Globus pallidus (tissue), 1 donor: ENCODE results near the gene NSRP1.
"Not testable (repeated sequence)": the region's sequence is repeated elsewhere in the genome, so short reads cannot be mapped to it uniquely, and the experiment has no call there.

Source experiments
- DNase-seq: peaks from one replicate; pipeline ENCODE4 v3.0.0-alpha.2; 2015; ENCODE audit warnings: low spot score

NSRP1 gene, protein sequence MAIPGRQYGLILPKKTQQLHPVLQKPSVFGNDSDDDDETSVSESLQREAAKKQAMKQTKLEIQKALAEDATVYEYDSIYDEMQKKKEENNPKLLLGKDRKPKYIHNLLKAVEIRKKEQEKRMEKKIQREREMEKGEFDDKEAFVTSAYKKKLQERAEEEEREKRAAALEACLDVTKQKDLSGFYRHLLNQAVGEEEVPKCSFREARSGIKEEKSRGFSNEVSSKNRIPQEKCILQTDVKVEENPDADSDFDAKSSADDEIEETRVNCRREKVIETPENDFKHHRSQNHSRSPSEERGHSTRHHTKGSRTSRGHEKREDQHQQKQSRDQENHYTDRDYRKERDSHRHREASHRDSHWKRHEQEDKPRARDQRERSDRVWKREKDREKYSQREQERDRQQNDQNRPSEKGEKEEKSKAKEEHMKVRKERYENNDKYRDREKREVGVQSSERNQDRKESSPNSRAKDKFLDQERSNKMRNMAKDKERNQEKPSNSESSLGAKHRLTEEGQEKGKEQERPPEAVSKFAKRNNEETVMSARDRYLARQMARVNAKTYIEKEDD

GRCh38 chr17:30116661-30117551 is at the start of gene NSRP1:
TSS of gene NSRP1 (plus strand) at chr17:30116816. CDS start at chr17:30116844, 28 bp downstream.
- DNase-seq, result peak; percentile 87

DNA sequence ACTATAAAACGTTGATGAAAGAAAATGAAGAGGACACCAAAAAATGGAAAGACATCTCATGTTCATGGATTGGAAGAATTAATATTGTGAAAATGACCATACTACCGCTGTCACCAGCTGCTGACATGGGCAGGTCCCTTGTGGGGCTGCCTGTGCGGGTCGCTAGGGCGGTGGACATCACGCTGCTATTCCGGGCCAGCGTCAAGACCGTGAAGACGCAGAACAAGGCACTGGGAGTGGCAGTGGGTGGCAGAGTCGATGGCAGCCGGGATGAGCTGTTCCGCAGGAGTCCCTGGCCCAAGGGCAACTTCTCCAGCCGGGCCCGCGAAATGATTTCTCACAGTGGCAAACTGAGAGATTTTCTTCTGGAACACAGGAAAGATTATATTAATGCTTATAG is 48.2 kb upstream of the NSRP1 start:
- DNase-seq, result no peak

DNA sequence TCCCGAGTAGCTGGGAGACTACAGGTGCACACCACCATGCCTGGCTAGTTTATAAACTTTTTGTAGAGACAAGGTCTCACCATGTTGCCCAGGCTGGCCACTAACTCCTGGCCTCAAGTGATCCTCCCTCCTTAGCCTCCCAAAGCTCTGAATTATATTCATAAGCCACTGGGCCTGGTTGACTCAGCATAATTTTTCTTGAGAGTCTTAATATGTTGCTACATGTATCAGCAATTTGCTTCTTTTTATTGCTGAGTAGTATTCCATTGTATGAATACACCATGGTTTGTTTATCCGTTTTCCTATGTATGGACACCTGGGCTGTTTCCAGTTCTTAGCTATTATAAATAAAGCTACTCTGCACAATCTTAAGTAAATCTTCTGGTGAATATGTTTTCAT is 42.4 kb upstream of the NSRP1 start:
- DNase-seq, result no peak

- DNase-seq, result no peak
Observed at GRCh38 chr17:30074730-30075129, 41.9 kb upstream of the NSRP1 start.

DNA sequence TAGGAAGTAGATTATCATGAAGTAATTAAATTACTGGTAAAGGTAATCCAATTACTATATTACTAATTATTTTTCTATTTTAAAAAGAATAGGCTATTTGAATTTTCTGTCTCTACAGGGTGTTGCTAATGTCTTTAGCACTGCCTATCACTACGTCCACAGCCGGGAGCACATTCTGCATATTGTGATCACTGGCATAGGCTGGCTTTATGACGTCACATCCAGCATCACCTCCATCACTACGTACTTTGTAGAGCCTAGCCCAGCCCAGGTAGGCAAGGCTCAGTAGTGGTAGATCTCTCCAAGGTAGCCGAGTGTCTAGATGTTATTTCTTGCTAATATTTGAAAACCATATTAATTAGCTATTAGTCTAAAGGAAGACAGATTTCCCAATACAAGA is 33.8 kb upstream of the NSRP1 start:
- no peak for DNase-seq

GRCh38 chr17:30084788-30085187 is 31.8 kb upstream of the NSRP1 start:
- DNase-seq, result no peak

DNA sequence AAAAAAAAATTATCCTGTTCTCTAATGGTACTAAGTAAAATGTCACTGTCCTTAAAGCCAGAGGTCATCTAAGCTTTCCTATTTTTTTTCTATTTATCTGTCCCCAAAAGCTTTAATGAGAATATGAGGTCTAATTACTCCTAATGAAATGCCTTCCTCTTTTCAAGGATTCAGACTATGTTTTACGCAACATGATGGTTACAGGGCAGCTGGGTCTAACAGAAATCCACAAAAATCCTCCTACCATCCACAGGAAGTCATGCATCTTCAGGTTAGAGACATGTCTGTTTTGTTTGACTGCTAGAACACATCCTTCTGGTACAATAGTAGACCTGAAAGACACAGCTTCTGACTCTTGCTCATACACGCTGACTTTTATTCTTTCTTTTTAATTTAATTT is 29.7 kb upstream of the NSRP1 start:
- no peak for DNase-seq

DNA sequence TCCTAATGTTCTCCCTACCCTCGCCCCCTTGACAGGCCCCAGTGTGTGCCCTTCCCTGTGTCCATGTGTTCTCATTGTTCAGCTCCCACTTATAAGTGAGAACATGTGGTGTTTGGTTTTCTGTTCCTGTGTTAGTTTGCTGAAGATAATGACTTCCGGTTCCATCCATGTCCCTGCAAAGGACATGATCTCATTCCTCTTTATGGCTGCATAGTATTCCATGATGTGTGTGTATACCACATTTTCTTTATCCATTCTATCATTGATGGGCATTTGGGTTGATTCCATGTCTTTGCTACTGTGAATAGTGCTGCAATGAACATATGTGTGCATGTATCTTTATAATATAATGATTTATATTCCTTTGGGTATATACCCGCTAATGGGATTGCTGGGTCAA is 29.2 kb upstream of the NSRP1 start:
- DNase-seq, result not testable (repeated sequence)

GRCh38 chr17:30091121-30091670 is 25.4 kb upstream of the NSRP1 start:
- no peak for DNase-seq

- DNase-seq, result no peak
Observed at GRCh38 chr17:30091771-30092170, 24.8 kb upstream of the NSRP1 start.

DNA sequence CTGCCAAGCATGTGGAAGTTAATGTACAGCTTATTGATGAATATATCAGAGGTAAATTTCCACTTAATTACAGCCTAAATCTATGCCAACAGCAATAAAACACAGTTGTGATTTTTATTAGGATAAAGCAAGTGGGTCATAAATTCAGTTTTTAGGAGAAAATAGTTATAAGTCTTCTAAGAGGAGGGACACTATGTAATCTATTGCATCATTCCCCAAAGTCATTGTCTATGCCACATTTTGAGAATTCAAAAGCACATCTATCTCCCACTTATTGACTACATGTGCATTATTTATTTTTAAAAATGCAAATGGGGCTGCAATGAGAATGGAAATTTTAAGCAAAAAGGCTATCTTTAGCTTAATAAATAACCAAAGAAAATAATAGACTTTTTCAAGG is 23.7 kb upstream of the NSRP1 start:
- DNase-seq, result no peak

DNA sequence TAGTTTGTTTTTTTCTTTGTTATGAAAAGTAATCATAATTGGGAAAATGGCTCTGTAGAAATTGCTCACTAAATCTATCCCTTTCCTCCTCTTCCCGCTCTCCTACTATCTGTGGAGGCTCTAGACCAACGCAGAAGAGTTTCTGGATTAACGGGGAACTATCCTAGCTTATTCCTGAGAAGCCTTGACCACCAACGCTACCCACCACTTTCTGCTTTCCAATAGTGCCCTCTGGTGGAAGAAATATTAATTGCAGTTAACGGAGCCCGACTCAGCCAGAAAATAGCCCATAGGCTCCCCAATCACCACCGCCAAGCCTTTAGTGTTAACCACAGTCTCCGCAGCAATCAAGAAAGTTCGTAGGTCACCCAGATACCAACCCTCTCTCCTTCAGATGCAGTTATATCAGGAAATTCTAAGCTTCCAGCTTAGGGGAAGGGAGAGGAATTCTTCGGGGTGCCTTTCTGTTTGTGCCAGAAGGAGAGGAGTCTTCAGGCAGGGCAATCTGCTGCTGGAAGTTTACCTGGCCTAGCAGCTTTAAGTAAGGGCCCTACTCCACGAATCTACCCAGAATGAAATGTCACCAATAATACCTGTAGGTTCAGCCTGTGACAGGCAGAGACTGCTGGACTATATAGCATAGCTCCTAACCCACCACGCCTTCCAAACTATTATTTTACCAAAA is 23.0 kb upstream of the NSRP1 start:
- peak; percentile 58 for DNase-seq

GRCh38 chr17:30095507-30096244 is 20.9 kb upstream of the NSRP1 start:
- no peak for DNase-seq

GRCh38 chr17:30101686-30102390 is 14.8 kb upstream of the NSRP1 start:
- no peak for DNase-seq

DNA sequence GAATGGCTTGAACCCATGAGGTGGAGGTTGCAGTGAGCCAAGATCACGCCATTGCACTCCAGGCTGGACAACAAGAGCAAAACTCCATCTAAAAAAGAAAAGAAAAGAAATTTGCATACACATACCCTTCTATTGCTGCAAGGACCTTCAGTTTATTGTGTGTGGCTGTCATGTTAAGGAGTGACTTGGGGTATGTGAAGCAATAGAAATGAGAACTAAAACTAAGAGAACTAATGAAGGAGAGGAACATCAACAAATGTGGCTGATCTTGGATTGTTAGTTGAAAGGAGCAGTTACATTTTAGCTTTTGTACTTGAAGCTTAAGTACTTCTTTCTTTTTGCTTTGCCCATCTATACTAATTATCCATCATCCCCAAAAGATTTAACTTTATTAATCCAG is 12.7 kb upstream of the NSRP1 start:
- DNase-seq, result no peak

DNA sequence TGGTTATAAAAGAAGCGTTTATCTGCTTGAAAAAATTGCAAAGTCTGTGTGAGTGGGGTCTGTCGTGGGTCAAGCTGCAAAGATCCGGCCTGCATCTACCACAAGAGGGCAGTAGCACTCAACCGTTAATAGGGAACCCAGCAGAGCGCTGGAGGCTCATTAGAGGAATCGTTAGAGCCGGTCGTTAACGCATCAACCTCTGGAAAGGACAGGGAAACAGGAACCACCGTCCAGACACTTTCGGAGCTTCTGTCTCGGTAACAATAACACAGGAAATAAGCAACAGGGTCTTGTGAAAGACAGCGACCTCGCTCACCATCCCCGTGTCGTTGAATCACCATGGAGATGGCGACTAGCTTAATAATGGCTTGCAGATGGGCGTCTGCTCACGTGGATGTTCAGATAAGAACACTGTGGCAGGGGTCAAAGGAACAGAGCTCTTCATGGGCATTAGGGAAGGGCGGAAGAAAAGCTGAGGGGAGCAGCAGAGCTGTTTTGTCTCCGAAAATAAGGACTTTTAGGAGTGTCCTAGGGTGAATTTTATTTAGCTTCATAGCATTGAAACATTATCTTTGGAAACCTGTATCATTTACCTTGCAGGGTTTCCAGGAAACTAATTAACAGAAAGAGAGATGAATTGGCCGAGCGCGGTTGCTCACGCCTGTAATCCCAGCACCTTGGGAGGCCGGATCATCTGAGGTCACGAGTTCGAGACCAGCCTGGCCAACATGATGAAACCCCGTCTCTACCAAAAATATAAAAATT is 11.9 kb upstream of the NSRP1 start:
- peak; percentile 79 for DNase-seq

GRCh38 chr17:30112794-30113193 is 3.8 kb upstream of the NSRP1 start:
- DNase-seq, result no peak

DNA sequence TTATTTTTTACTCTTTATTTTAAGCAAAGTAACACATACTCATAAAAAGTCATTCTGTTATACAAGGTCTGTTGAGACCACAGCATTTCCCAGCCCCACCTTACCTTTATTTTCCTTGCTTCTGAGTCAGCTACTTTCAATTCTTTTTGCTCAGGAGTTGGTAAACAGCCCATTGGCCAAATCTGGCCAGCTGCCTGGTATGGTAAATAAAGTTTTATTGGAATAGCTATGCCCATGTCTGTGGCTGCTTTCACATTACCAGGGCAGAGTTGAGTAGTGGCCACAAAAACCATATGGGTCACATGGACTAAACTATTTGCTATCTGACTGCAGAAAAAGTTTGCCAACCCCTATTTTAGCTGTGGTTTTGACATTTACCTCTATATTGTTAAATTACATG is 3.4 kb upstream of the NSRP1 start:
- no peak for DNase-seq

DNA sequence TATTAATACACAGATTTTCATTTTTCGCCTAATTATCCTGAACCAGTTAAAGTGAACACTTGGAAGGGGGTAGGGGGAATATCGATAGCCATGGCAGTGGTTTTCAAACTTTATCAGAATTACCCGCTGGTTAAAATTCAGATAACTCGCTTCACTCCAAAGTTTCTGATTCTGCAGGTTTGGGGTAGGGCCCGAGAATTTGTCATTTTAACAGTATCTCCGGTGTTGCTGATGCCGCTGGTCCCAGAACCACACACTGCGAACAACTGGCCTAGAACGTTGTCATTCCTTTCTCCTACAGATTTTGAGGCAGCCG is 313 bp upstream of the NSRP1 start:
- DNase-seq, result no peak

DNA sequence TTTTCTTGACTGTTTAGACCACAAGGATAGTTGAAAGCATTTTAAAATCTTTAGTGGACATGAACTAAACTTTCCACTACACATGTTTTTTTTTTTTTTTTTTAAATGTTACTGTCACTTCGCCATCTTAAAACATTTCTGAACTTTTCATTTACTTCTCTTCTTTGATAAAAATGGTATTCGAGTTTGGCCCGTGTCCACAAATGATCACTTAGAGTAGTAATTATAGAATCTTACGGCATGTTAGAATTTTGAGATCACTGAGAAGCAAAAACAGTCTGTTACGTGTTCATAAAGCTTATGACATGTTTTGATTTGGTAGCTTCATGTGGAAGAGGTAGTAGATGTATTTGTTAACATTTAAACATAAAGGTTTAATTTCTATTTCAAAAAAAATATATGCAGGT is 1.1 kb downstream of the NSRP1 start:
- no peak for DNase-seq
